IMR-90 (cell line): Measurements from ENCODE around the gene SRSF5. TPM values are rescaled to one million over a fixed set of nuclear protein-coding genes. Genes with fewer than 3 reads are reported as not detected.

ENCODE experiments used
- ATAC-seq: fragments of 200-7000 bp; cut with Tn5 transposase; 2 replicates; pipeline ENCODE4 v1.9.1; 2020; ENCODE audit warnings: low read depth, mild to moderate bottlenecking, moderate library complexity
- BruUV-seq: library from RNA; stranded (reverse); fragments of 400-500 nt; replicated peaks from 2 replicates; lab custom pipeline; 2021; lab: Mats Ljungman, UMichigan
- CTCF ChIA-PET: fragments of 300-600 bp; formaldehyde crosslinking; extraction: SDS; loops from one replicate; lab custom pipeline; 2021; ENCODE audit warnings: antibody characterized with exemption; lab: Yijun Ruan, JAX
- POLR2A ChIA-PET: fragments of 300-600 bp; sonication (Branson Sonifier 250); formaldehyde crosslinking; loops from one replicate; lab custom pipeline; 2022; ENCODE audit warnings: antibody characterized with exemption; ENCODE audit not compliant: unreplicated experiment; lab: Charles Lee
- DNase-seq: peaks from one replicate; pipeline ENCODE4 v3.0.0; 2013
- H2AFZ ChIP-seq: replicated peaks from 2 replicates; pipeline ENCODE3; 2013; ENCODE audit warnings: low read length, mild to moderate bottlenecking; ENCODE audit not compliant: poor library complexity
- H2AK5ac ChIP-seq: 2 replicates; pipeline ENCODE4 v1.6.1; 2013; ENCODE audit warnings: low read depth, low read length, inconsistent platforms
- H2AK9ac ChIP-seq: replicated peaks from 2 replicates; pipeline ENCODE3; 2013; ENCODE audit warnings: mild to moderate bottlenecking, low read depth, low read length, moderate library complexity; ENCODE audit not compliant: poor library complexity
- H2BK120ac ChIP-seq: 2 replicates; pipeline ENCODE4 v1.6.1; 2013; ENCODE audit warnings: low read depth, low read length, inconsistent platforms
- H2BK15ac ChIP-seq: 3 replicates; pipeline ENCODE4 v1.6.1; 2013; ENCODE audit warnings: low read depth, low read length, inconsistent platforms
- H2BK20ac ChIP-seq: 2 replicates; pipeline ENCODE4 v1.6.1; 2013; ENCODE audit warnings: low read depth, mild to moderate bottlenecking, inconsistent platforms, low read length, moderate library complexity
- H2BK5ac ChIP-seq: 2 replicates; pipeline ENCODE4 v1.6.1; 2013; ENCODE audit warnings: mild to moderate bottlenecking, low read depth, low read length, inconsistent platforms; ENCODE audit not compliant: poor library complexity, severe bottlenecking
- H3K14ac ChIP-seq: replicated peaks from 2 replicates; pipeline ENCODE4 v1.6.1; 2013; ENCODE audit warnings: low read depth, low read length, inconsistent platforms
- H3K18ac ChIP-seq: 2 replicates; pipeline ENCODE4 v1.6.1; 2013; ENCODE audit warnings: low read depth, low read length, control low read depth
- H3K23ac ChIP-seq: 2 replicates; pipeline ENCODE4 v1.6.1; 2013; ENCODE audit warnings: low read depth, low read length, inconsistent platforms
- H3K27ac ChIP-seq: 2 replicates; pipeline ENCODE4 v1.5.1; 2013; ENCODE audit warnings: mild to moderate bottlenecking, control low read depth, low read length; ENCODE audit not compliant: insufficient read depth
- H3K27me3 ChIP-seq: 2 replicates; pipeline ENCODE4 v1.6.1; 2013; ENCODE audit warnings: low read length; ENCODE audit not compliant: control insufficient read depth, insufficient read depth
- H3K36me3 ChIP-seq: 2 replicates; pipeline ENCODE4 v1.6.1; 2013; ENCODE audit warnings: low read length, mixed read lengths; ENCODE audit not compliant: control insufficient read depth, insufficient read depth
- H3K4ac ChIP-seq: 2 replicates; pipeline ENCODE4 v1.6.1; 2013; ENCODE audit warnings: low read depth, low read length, inconsistent platforms
- H3K4me1 ChIP-seq: 2 replicates; pipeline ENCODE4 v1.6.1; 2013; ENCODE audit warnings: low read length, mixed read lengths; ENCODE audit not compliant: control insufficient read depth, insufficient read depth
- H3K4me2 ChIP-seq: 2 replicates; pipeline ENCODE4 v1.6.1; 2013; ENCODE audit warnings: low read depth, mild to moderate bottlenecking, control low read depth, low read length, moderate library complexity
- H3K4me3 ChIP-seq: 2 replicates; pipeline ENCODE4 v1.5.1; 2013; ENCODE audit warnings: low read depth, mild to moderate bottlenecking, control low read depth, low read length, moderate library complexity; ENCODE audit not compliant: insufficient read depth
- H3K56ac ChIP-seq: 2 replicates; pipeline ENCODE4 v1.6.1; 2013; ENCODE audit warnings: low read length, inconsistent platforms; ENCODE audit not compliant: insufficient read depth; ENCODE audit errors: extremely low read depth
- H3K79me1 ChIP-seq, 2 experiments: 2 replicates each; pipeline ENCODE4 v1.6.1; 2013; ENCODE audit warnings: low read length in 2 of 2, inconsistent platforms in 1 of 2, low read depth in 1 of 2
- H3K9ac ChIP-seq: 2 replicates; pipeline ENCODE4 v1.6.1; 2013; ENCODE audit warnings: low read depth, low read length, control low read depth
- H3K9me1 ChIP-seq: 2 replicates; pipeline ENCODE4 v1.6.1; 2013; ENCODE audit warnings: low read length, inconsistent platforms; ENCODE audit not compliant: insufficient read depth
- H3K9me3 ChIP-seq: 2 replicates; pipeline ENCODE4 v1.6.1; 2013; ENCODE audit warnings: low read length; ENCODE audit not compliant: control insufficient read depth, insufficient read depth
- H4K20me1 ChIP-seq: 2 replicates; pipeline ENCODE4 v1.6.1; 2013; ENCODE audit warnings: low read length, inconsistent platforms; ENCODE audit not compliant: insufficient read depth
- H4K5ac ChIP-seq: 2 replicates; pipeline ENCODE4 v1.6.1; 2013; ENCODE audit warnings: mild to moderate bottlenecking, low read depth, low read length, control low read depth
- H4K8ac ChIP-seq, 2 experiments: 2 replicates each; pipeline ENCODE4 v1.6.1; 2013; ENCODE audit warnings: low read depth in 2 of 2, low read length in 2 of 2, control low read depth in 1 of 2, inconsistent platforms in 1 of 2
- H4K91ac ChIP-seq: 2 replicates; pipeline ENCODE4 v1.6.1; 2013; ENCODE audit warnings: low read depth, low read length, inconsistent platforms; ENCODE audit not compliant: insufficient read depth
- BHLHE40 ChIP-seq: fragments of 150-350 bp; IDR thresholded peaks from 2 replicates; pipeline ENCODE4 v1.6.1; 2016; ENCODE audit warnings: mild to moderate bottlenecking, low read depth, low read length
- CEBPB ChIP-seq: IDR thresholded peaks from 2 replicates; pipeline ENCODE4 v1.6.1; 2012; ENCODE audit warnings: low read depth, low read length, improper control_type of control experiment
- NFE2L2 ChIP-seq: fragments of 150-350 bp; IDR thresholded peaks from 2 replicates; pipeline ENCODE4 v1.6.1; 2016; ENCODE audit warnings: low read depth, mild to moderate bottlenecking, low read length
- POLR2A ChIP-seq: IDR thresholded peaks from 2 replicates; pipeline ENCODE4 v1.6.1; 2012; ENCODE audit warnings: mild to moderate bottlenecking, low read depth, low read length
- WGBS, 2 experiments: methylation state at CpG; one replicate each; pipeline versions ENCODE4 v1.1.5 to v1.1.7; 2013; ENCODE audit warnings: missing lambda C conversion rate in 2 of 2; ENCODE audit not compliant: insufficient read length in 1 of 2; ENCODE audit errors: extremely low coverage in 2 of 2; 5-methylcytosine and 5-hydroxymethylcytosine counted together
- dilution Hi-C: fragments of 300-500 bp; cut with HindIII; formaldehyde crosslinking; loops from one replicate; pipeline ENCODE4 v1.14.3; 2018; ENCODE audit warnings: low sequenced_read_pairs; ENCODE audit not compliant: unreplicated experiment
- in situ Hi-C: fragments of 300-500 bp; cut with MboI; formaldehyde crosslinking; loops from 3 replicates; pipeline ENCODE4 v1.14.3; 2019; ENCODE audit warnings: low sequenced_read_pairs, inconsistent platforms, mixed read lengths
- intact Hi-C: fragments of 100-400 bp; cut with micrococcal nuclease; formaldehyde crosslinking; loops from 2 replicates; pipeline ENCODE4 v1.10.0; 2022
- microRNA-seq, 2 experiments: library from miRNA; stranded (forward) in 1 of 2; unstranded in 1 of 2; fragments of 10-50 nt in 1 of 2; fragments of <30 nt in 1 of 2; gene quantifications in 1 of 2; microRNA quantifications in 1 of 2; one replicate each; pipeline versions ENCODE3 to v1.1.0; 2013 to 2020; ENCODE audit not compliant: insufficient read depth in 1 of 2, insufficient read length in 1 of 2, unreplicated experiment in 1 of 2
- polyA plus RNA-seq, 3 experiments: library from polyadenylated mRNA; depleted of rRNA; stranded (reverse); fragments of >200 nt; gene quantifications; 2 replicates each; pipeline ENCODE4 v1.2.3, GENCODE V29; 2012; ENCODE audit warnings: low replicate concordance in 1 of 3
- small RNA-seq, 5 experiments: library from RNA; depleted of rRNA; stranded (forward); fragments of <200 nt; gene quantifications; one replicate each; pipeline ENCODE3, GENCODE V24; 2012
- total RNA-seq: library from RNA; depleted of rRNA; stranded (reverse); fragments of >200 nt; gene quantifications from 2 replicates; pipeline ENCODE4 v1.2.3, GENCODE V29; 2012; rRNA removed

The SRSF5 gene
- total and polyA plus RNA-seq, 2 of the 4 experiments (the other 2 are of a cell fraction): 29.4 to 229 TPM

- Histone ChIP-seq H3K4me1 (no peaks in the 10 kb centered on the region), H4K20me1 (no peaks in the 10 kb centered on the region), H2AK9ac (no peak overlapping the region), H4K5ac (no peak overlapping the region), H3K36me3 (no peaks in the 10 kb centered on the region), H4K8ac (no peak overlapping the region), H3K56ac (no peak overlapping the region), H3K14ac (no peak overlapping the region), H3K9me1 (no peaks in the 10 kb centered on the region), H3K18ac (no peak overlapping the region), H3K9me3 (peaks cover 2% of the 10 kb centered on the region; the same call in 1 of the 2 replicates), H3K79me1 (no peaks in the 10 kb centered on the region), H3K23ac (no peak overlapping the region), H2BK15ac (no peak overlapping the region), H4K91ac (no peak overlapping the region), H2AK5ac (no peak overlapping the region), H3K9ac (no peak overlapping the region), H2BK120ac (no peak overlapping the region), H3K27ac (no peak overlapping the region), H2BK5ac (no peak overlapping the region), H3K4me3 (no peak overlapping the region), H3K27me3 (peaks cover 17% of the 10 kb centered on the region), H3K4ac (no peak overlapping the region), H2AFZ (no peak overlapping the region), H3K4me2 (no peak overlapping the region), H2BK20ac (no peak overlapping the region)
- in situ Hi-C loops: no loop called here
- CTCF ChIA-PET: interaction anchor here (1.2 to 1.3 kb wide), 2 partner anchors 207 to 225 kb away, joined by 3 to 4 read pairs; no protein-coding TSS in a partner anchor
- intact Hi-C loops: no loop called here
- dilution Hi-C loops: no loop called here
- BruUV-seq: no TSS peak
- DNase-seq: no peak
- no peak for TF ChIP-seq NFE2L2
- no peak for TF ChIP-seq CEBPB
- TF ChIP-seq BHLHE40: no peak
- no peak for TF ChIP-seq POLR2A
- ATAC-seq: no peak
- POLR2A ChIA-PET: no interaction called here
- no CpG with 5 or more reads among the region's 2 CpGs for WGBS, 2 experiments
Observed at GRCh38 chr14:69820991-69821390, 54.0 kb downstream of the SRSF5 start.

Small RNA genes within 50 kb of the gene (microRNA-seq; reads per million reads assigned to microRNA genes)
- gene RF00614 (ENCODE audit: insufficient read depth, insufficient read length): not detected

Small RNA genes within 50 kb of the gene (small RNA-seq; reads per million reads assigned to genes)
- gene RF00614: 0 reads per million in 5 experiments

Other genes with a start within 250 kb of the SRSF5 start
- gene CCDC177, start 192.3 kb upstream of the SRSF5 start, total RNA-seq: not detected in 2 replicates
- gene CCDC177, start 192.3 kb upstream of the SRSF5 start, polyA plus RNA-seq (2012; rRNA removed): not detected in 2 replicates
- 2.3 and 2.5 TPM in 2 replicates for gene SUSD6, start 155.5 kb upstream of the SRSF5 start, total RNA-seq
- gene SUSD6, start 155.5 kb upstream of the SRSF5 start, polyA plus RNA-seq (2012; rRNA removed): 10.1 and 10.4 TPM in 2 replicates
- not detected in 2 replicates for gene SLC10A1, start 30.1 kb downstream of the SRSF5 start, total RNA-seq
- gene SLC10A1, start 30.1 kb downstream of the SRSF5 start, polyA plus RNA-seq (2012; rRNA removed): 0.03 TPM in 1 of 2 replicates, not detected in the other
- 0.90 and 1.1 TPM in 2 replicates for gene SMOC1, start 112.3 kb downstream of the SRSF5 start, total RNA-seq
- 3.2 and 4.1 TPM in 2 replicates for gene SMOC1, start 112.3 kb downstream of the SRSF5 start, polyA plus RNA-seq (2012; rRNA removed)